Breast epithelium (tissue), 3 donors: ENCODE data around the gene EBI3.

ENCODE experiments used
- CTCF ChIP-seq, 3 donors: fragments of 450-650 bp; IDR thresholded peaks; one replicate each; pipeline ENCODE4 v1.5.1; 2016 to 2017; ENCODE audit warnings: antibody characterized with exemption in 3 of 3, mild to moderate bottlenecking in 3 of 3, moderate library complexity in 3 of 3
- POLR2A ChIP-seq: fragments of 450-650 bp; IDR thresholded peaks from one replicate; pipeline ENCODE4 v1.6.1; 2016; ENCODE audit warnings: antibody characterized with exemption, mild to moderate bottlenecking, moderate library complexity

- TF ChIP-seq CTCF (IDR thresholded peaks at IDR 0.05) (no peak), POLR2A (no peak)
These were observed 5.0 kb downstream of the EBI3 start for GRCh38 chr19:4234142-4234861.
